Ishikawa (cell line): ENCODE measurements around the gene CASK.

ENCODE experiments used
- CEBPB ChIP-seq: IDR thresholded peaks from 2 replicates; pipeline ENCODE4 v1.6.1; 2012
- CREB1 ChIP-seq: IDR thresholded peaks from 2 replicates; pipeline ENCODE4 v1.6.1; 2012; ENCODE audit warnings: low read depth
- EGR1 ChIP-seq: IDR thresholded peaks from 2 replicates; pipeline ENCODE4 v1.6.1; 2012
- EP300 ChIP-seq: IDR thresholded peaks from 2 replicates; pipeline ENCODE4 v1.6.1; 2012; ENCODE audit warnings: borderline replicate concordance
- FOXM1 ChIP-seq: IDR thresholded peaks from 2 replicates; pipeline ENCODE4 v1.6.1; 2012; ENCODE audit warnings: low read depth, borderline replicate concordance
- MAX ChIP-seq: IDR thresholded peaks from 2 replicates; pipeline ENCODE4 v1.6.1; 2012
- NFIC ChIP-seq: IDR thresholded peaks from 2 replicates; pipeline ENCODE4 v1.6.1; 2012
- RAD21 ChIP-seq: IDR thresholded peaks from 2 replicates; pipeline ENCODE4 v1.6.1; 2012; ENCODE audit warnings: low read depth
- TAF1 ChIP-seq: IDR thresholded peaks from 2 replicates; pipeline ENCODE4 v1.6.1; 2012; ENCODE audit warnings: low read depth, mild to moderate bottlenecking
- TCF12 ChIP-seq: IDR thresholded peaks from 2 replicates; pipeline ENCODE4 v1.6.1; 2012; ENCODE audit warnings: low read depth
- TEAD4 ChIP-seq: IDR thresholded peaks from 2 replicates; pipeline ENCODE4 v1.6.1; 2012
- USF1 ChIP-seq: IDR thresholded peaks from 2 replicates; pipeline ENCODE4 v1.6.1; 2012
- YY1 ChIP-seq: IDR thresholded peaks from 2 replicates; pipeline ENCODE4 v1.6.1; 2012; ENCODE audit warnings: low read depth
- ZBTB7A ChIP-seq: IDR thresholded peaks from 2 replicates; pipeline ENCODE4 v1.6.1; 2012; ENCODE audit warnings: low read depth
- TF ChIP-seq, protein P1 (sequence below): IDR thresholded peaks from 2 replicates; pipeline ENCODE4 v1.6.1; 2012; ENCODE audit warnings: low read depth, mild to moderate bottlenecking

The CASK gene

DNA sequence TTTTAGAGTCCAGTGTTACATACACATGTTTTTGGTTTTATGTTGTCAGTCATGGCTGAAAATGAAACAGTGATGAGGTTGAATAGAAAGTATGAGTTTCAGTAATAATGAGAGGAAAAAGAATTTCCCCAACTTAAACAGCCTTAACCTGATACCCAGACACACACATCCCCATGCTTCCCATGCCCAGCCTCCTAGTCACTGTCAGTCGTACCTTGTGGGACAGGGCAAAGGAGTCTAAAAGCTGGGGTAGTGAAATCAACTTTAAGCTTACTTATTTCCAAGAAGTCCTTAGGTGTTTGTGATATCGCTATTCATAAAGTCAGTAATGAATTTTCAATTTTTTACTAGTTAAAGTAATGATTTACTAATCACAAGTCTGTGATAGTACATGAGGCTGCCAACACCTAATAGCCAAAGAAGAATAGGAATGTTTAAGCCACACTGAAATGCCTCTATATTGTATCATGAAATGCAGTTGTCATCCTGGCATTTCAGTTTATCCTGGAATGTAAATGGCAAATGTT is 258.9 kb downstream of the CASK start:
- TF ChIP-seq TEAD4 (no peak), CREB1 (no peak), CEBPB (no peak), FOXM1 (no peak), NFIC (no peak), ZBTB7A (no peak), TCF12 (no peak), USF1 (no peak)

GRCh38 chrX:41661366-41662095 is 261.8 kb downstream of the CASK start:
- no peak for TF ChIP-seq CREB1
- TF ChIP-seq EGR1, result no peak
- TF ChIP-seq USF1, result no peak
- no peak for TF ChIP-seq TAF1
- TF ChIP-seq TEAD4, result no peak
- no peak for TF ChIP-seq MAX
- TF ChIP-seq TCF12, result no peak
- TF ChIP-seq, protein P1, sequence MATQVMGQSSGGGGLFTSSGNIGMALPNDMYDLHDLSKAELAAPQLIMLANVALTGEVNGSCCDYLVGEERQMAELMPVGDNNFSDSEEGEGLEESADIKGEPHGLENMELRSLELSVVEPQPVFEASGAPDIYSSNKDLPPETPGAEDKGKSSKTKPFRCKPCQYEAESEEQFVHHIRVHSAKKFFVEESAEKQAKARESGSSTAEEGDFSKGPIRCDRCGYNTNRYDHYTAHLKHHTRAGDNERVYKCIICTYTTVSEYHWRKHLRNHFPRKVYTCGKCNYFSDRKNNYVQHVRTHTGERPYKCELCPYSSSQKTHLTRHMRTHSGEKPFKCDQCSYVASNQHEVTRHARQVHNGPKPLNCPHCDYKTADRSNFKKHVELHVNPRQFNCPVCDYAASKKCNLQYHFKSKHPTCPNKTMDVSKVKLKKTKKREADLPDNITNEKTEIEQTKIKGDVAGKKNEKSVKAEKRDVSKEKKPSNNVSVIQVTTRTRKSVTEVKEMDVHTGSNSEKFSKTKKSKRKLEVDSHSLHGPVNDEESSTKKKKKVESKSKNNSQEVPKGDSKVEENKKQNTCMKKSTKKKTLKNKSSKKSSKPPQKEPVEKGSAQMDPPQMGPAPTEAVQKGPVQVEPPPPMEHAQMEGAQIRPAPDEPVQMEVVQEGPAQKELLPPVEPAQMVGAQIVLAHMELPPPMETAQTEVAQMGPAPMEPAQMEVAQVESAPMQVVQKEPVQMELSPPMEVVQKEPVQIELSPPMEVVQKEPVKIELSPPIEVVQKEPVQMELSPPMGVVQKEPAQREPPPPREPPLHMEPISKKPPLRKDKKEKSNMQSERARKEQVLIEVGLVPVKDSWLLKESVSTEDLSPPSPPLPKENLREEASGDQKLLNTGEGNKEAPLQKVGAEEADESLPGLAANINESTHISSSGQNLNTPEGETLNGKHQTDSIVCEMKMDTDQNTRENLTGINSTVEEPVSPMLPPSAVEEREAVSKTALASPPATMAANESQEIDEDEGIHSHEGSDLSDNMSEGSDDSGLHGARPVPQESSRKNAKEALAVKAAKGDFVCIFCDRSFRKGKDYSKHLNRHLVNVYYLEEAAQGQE, result no peak
- no peak for TF ChIP-seq YY1
- no peak for TF ChIP-seq ZBTB7A
- no peak for TF ChIP-seq FOXM1
- no peak for TF ChIP-seq RAD21
- no peak for TF ChIP-seq CEBPB
- no peak for TF ChIP-seq NFIC
- no peak for TF ChIP-seq EP300

GRCh38 chrX:41655631-41656030 is 267.7 kb downstream of the CASK start:
- TF ChIP-seq TCF12 (no peak), YY1 (no peak), MAX (no peak), TEAD4 (no peak), FOXM1 (no peak), NFIC (no peak), ZBTB7A (no peak), EGR1 (no peak)

- TF ChIP-seq, protein P1, result no peak
- TF ChIP-seq USF1 (no peak), EGR1 (no peak), FOXM1 (no peak), TEAD4 (no peak), CREB1 (no peak), MAX (no peak), YY1 (no peak), CEBPB (no peak), NFIC (no peak), ZBTB7A (no peak), RAD21 (no peak), EP300 (no peak), TCF12 (no peak), TAF1 (no peak)
Measured at GRCh38 chrX:41655101-41655500, 268.3 kb downstream of the CASK start.

DNA sequence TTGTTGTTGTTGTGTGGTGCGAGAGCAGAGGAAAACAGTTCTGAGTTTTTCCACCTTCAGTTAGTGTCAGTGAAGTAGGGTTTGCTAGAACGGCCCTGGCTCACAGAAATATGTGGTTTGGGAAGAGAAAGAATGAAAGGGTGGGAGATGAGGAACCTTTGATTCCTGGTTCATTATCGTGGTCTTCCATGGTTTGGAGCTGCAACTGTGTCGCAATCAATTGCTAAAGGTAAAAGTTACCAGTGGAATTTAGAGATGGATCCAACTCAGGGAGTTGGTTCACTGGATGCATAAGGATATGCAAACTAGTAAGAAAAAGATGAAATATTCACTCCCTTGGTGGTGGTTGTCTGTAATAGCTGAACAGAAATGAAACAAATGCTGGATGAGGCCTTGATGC is 270.2 kb downstream of the CASK start:
- TF ChIP-seq ZBTB7A (no peak), EGR1 (no peak), FOXM1 (no peak), YY1 (no peak), USF1 (no peak), CREB1 (no peak), RAD21 (no peak), EP300 (no peak), NFIC (no peak), MAX (no peak), TEAD4 (no peak), TAF1 (no peak), TCF12 (no peak)
- TF ChIP-seq, protein P1, result no peak
